Measurements from ENCODE around the gene RERE.
"Not testable (repeated sequence)": the region's sequence is repeated elsewhere in the genome, so short reads cannot be mapped to it uniquely, and the experiment has no call there.

Gene RERE

DNA sequence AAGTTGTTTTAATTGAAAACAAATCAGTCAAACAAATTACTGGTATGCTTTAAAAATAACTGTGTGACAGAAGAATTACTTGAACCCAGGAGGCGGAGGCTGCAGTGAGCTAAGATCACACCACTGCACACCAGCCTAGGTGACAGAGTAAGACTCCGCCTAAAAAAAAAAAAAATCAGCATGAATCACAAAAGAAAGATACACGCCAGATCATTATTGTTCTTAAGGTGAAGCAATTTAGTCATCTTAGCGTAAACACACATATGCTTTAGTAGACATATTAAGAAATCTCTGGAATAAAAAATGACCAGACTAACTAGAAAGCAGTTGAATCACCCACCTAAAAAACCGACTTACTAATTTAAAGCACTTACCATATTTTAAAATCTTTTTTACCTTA lies 20.2 kb downstream of the RERE start:
- no peak for DNase-seq

- DNase-seq: no peak
Observed at GRCh38 chr1:8796812-8797211, 20.6 kb downstream of the RERE start.

DNA sequence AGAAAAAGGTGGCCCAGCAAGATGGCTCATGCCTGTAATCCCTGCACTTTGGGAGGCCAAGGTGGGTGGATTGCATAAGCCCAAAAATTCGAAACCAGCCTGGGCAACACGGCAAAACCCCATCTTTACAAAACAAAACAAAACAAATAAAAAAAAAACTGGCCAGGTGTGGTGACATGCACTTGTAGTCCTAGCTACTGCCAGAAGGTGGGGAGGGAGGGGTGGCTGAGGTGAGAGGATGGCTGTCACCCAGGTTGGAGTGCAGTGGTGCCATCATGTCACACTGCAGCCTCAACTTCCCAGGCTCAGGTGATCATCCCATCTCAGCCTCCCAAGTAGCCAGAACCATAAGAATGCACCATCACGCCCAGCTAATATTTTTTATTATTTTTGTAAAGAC lies 22.8 kb downstream of the RERE start:
- DNase-seq: no peak

DNA sequence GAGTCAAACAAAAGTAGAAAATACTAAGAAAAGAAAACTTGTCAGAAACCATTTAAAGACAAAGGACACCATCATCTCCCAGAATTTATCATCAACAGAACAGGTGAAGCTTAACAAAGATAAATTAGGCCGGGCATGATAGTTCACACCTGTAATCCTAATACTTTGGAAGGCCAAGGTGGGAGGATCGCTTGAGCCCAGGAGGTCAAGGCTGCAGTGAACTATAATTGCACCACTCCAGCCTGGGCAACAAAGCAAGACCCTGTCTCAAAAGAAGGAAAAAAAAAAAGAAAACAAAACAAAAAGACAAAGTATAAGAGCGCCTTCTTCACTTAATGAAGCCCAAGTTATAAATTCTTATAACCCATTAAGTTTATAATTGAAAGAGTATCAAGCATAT lies 25.6 kb downstream of the RERE start:
- no peak for DNase-seq

DNA sequence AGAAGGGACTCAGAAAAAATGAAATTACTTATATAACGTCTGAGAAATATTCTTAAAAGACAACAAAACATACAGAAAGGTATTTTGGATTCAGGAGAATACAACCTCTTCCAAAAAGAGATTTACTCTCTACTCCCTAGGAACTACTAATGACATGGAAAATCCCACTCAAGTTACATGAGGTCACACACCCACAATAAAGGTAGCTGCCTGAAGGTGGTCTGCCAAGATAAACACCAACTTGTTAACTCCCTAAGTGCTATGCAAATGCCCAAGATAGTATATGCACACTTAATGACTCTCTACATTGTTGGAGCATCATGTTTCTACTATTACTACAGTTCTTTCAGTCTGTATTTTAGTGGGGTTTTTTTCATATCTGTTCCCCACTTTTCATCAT lies 26.5 kb downstream of the RERE start:
- DNase-seq: no peak

DNA sequence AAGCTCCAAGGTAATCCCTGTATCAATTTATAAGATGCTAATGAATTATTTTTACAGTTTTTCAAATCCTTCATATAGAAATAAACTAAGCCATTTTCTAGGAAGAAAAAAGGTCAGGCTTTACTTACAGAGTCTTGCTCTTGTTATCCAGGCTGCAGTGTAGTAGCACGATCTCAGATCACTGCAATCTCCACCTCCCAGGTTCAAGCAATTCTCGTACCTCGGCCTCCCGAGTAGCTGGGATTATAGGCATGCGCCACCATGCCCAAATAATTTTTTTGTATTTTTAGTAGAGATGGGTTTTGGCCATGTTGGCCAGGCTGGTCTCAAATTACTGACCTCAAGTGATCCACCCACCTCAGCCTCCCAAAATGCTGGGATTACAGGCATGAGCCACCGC lies 27.0 kb downstream of the RERE start:
- DNase-seq: no peak

DNA sequence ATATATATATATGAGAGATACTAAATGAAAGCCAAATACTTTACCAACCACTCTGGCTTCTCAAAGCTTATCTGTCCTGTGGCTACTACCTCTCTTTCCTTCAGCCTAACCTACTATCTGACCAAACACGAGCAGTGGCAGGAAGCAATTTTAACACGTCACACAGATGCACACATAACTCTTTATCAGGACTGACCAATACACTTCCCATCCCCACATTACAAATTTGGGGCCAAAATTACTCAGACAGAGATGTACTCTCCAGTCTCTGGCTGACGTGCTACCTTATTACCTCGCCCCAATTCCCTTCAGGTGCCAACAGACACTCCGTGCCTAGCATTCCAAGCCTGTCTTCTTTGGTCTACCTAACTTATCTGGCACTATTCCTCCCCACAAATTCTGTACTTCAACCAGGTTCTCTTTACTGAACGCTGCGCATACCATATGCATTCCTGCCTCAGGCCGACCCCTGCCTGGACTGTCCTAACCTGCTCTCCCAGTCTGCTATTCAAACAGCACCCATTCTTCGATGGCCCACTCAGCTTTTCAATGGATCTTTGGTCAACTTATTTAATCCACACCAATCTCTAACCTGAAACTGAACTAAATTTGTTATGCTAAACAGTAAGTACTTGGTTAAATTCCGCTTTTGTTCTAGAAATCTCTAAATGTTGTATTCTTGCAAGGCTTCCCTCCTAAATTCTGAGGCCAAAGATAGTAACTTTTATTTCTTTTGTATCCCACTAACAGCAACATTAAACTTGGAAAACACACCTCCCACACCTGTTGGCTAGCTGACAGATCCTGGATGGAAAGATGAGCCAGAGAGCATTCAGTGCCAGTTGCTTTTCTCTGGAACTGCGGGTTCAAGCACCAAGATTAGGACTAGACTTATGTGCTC lies 27.9 kb downstream of the RERE start:
- DNase-seq: no peak

DNA sequence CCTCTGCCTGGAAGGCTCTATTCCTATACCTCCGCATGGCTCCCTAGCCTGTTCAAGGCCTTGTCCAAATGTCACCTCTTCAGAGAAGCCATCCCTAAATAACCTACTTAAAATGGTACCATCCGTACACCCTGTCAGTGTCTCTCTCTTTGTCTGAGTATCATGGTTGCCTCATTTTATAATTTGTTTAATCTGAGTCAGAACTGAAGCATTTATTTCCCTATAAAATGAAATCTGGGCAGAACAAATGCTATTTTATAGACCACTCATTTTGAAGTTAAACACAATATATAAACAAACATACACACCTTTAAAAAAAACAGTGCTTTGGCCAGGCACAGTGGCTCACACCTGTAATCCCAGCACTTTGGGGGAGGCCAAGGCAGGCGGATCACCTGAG lies 30.2 kb downstream of the RERE start:
- no peak for DNase-seq

DNA sequence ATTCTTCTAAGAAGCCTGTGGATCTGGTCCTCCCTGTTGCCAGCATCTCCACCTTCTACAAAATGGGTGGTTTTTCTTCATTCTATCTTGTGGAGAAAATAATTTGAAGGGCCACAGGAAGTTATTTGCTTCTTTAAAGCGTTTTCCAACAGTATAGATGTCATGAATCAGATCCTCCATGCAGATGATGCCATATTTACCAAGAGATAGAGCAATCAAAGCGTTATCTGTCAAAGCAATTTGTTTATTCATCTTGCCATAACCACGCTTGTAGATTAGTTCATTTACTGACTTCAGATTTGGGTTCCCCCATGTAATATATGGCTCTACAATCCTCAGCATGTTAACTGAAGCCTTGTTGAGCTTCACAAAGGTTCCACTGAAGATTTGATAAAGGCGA lies 31.2 kb downstream of the RERE start:
- DNase-seq: not testable (repeated sequence)

- DNase-seq: no peak
Observed at GRCh38 chr1:8782955-8783354, 34.5 kb downstream of the RERE start.

GRCh38 chr1:8782001-8782620 lies 35.3 kb downstream of the RERE start:
- DNase-seq: no peak

DNA sequence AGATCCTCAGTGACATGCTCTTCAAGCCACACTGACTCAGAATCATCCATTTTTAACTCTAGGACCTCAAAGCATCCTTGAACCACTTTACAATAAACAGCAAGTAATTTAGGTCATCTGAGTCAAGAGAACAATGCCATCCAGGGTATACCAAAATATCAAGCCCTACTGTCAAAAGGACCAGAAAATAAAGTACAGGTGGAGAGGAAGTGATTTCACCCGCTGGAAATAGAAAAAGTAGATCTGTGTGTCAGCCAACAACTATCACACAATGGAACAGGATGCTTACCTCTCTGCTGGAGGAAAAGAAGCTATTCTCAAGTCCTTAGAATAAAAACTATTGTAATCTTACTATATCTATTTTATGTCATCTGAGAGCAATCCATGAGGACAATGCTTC lies 37.0 kb downstream of the RERE start:
- DNase-seq: no peak

DNA sequence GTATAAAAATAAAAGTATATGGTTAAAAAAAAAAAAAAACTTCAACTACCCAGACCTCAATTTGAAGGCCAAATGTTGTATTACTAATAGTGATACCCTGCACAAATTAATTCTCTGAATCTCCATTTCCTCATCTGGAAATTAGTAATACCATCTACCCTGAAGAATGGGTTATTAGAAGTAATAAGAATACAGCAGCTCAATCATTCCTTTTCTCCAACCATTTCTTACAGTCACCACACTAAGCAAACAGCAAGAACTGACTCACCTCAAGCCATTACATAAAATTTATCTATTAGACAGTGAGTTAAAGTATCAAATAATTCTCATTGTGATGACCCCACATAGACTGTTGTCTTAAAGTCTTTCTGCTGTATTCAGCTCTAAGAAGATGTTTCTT lies 39.6 kb downstream of the RERE start:
- no peak for DNase-seq

DNA sequence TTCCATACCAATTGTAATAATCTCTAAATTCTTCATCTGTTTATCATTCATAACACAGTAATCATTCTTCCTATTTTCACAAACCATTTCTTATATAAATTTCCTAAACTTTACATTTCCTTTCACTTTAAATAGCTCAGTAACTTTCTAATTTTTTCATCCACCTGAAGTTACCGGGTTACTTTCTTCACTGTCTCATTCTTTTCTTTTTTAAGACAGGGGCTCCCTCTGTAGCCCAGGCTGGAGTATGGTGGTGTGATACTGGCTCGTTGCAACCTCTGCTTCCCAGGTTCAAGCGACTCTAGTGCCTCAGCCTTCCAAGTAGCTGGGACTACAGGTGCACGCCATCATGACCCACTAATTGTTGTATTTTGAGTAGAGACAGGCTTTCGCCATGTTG lies 41.3 kb downstream of the RERE start:
- no peak for DNase-seq

DNA sequence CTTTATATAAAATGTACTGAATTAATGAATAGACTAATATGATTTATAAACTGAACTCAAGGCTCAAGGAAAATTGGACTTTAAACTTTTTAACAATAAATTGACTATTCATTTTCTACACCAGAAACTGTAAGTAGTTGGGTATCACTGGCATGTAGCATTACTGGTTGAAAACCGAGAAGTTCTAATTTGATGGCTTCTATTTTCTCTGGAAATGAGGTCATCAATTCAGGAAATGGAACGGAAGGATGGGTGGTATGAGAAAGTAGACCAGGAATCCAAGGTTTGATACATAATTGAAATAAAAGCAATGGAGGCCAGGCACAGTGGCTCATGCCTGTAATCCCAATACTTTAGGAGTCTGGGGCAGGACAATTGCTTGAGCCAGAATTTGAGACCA lies 50.4 kb downstream of the RERE start:
- DNase-seq: no peak

- DNase-seq: no peak
Observed at GRCh38 chr1:8765198-8765597, 52.2 kb downstream of the RERE start.

GRCh38 chr1:8764293-8764937 lies 53.0 kb downstream of the RERE start:
- DNase-seq: no peak

GRCh38 chr1:8763888-8764287 lies 53.6 kb downstream of the RERE start:
- peak; percentile 37 for DNase-seq

DNA sequence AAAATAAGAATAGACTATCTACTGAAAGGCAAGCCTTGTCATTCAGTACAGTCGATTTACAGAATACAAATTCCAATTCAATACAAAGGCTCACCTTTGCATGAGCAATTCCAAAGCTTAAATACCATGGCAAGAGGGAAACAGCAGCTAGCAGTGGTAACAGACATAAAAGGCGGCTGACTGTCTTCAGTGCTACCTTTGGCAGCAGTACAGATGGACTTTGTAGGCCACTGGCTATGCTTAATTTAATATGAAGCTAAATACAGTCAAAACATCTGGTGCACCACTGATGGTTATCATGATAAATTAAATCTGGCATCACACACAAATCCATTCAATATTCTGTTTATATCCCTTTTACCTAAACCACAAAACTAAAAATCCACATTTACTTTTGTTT lies 62.4 kb downstream of the RERE start:
- DNase-seq: no peak

DNA sequence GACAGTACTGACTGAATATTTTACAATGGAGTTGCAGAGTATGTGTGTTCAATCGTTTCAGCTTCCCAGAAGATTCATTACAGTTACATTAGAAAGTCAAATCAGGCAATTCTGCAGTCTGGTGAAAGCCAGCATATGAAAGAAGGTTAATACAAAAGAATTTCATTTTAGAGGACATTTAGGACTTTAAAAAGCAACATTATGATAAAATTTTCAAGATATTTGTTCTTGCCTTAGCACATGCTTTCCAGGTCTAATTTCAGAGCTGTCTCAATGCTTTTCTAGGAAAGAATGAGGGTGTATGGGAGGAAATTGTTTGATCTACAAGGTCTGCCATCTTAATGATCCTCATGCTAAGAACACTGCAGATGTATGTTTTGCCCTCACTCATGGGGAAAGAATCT lies 63.2 kb downstream of the RERE start:
- DNase-seq: no peak

GRCh38 chr1:8753736-8754135 lies 63.7 kb downstream of the RERE start:
- DNase-seq: no peak

- DNase-seq: no peak
Observed at GRCh38 chr1:8752921-8753713, 64.3 kb downstream of the RERE start.

- no peak for DNase-seq
Observed at GRCh38 chr1:8752411-8752810, 65.0 kb downstream of the RERE start.
